Midbrain (tissue), 1 donor: Measurements from ENCODE around the gene SPEM2.

Experiments
- DNase-seq: peaks from one replicate; lab custom pipeline; 2025; lab: John Stamatoyannopoulos, UW

The SPEM2 gene

GRCh38 chr17:7421186-7421585, 4.2 kb upstream of the SPEM2 start:
- no peak for DNase-seq

- no peak for DNase-seq
Observed at GRCh38 chr17:7423679-7424078, 1.7 kb upstream of the SPEM2 start.

GRCh38 chr17:7425756-7426155, 340 bp downstream of the SPEM2 start:
- DNase-seq = no peak

GRCh38 chr17:7426203-7426863, 917 bp downstream of the SPEM2 start:
- DNase-seq = no peak

GRCh38 chr17:7426896-7427489, 1.6 kb downstream of the SPEM2 start:
- DNase-seq = no peak

- DNase-seq = no peak
Observed at GRCh38 chr17:7427549-7427948, 2.1 kb downstream of the SPEM2 start.

GRCh38 chr17:7428557-7428956, 3.1 kb downstream of the SPEM2 start, which contains the start of gene SPEM3:
TSS of gene SPEM3 (plus strand) at chr17:7428857. CDS start at chr17:7428903, 46 bp downstream.
- no peak for DNase-seq

- DNase-seq = no peak
Observed at GRCh38 chr17:7429722-7430121, 4.3 kb downstream of the SPEM2 start.

- no peak for DNase-seq
Observed at GRCh38 chr17:7431231-7431630, 5.8 kb downstream of the SPEM2 start.

GRCh38 chr17:7432296-7432695, 6.9 kb downstream of the SPEM2 start:
- DNase-seq = no peak

- no peak for DNase-seq
Observed at GRCh38 chr17:7435676-7436555, 10.5 kb downstream of the SPEM2 start.

- peak; percentile 84 for DNase-seq
Observed at GRCh38 chr17:7436556-7437368, 11.3 kb downstream of the SPEM2 start.

- DNase-seq = no peak
Observed at GRCh38 chr17:7437369-7437863, 12.0 kb downstream of the SPEM2 start.

GRCh38 chr17:7437950-7438614, 12.7 kb downstream of the SPEM2 start:
- peak; percentile 67 for DNase-seq

GRCh38 chr17:7438656-7439460, 13.4 kb downstream of the SPEM2 start:
- no peak for DNase-seq

- DNase-seq = no peak
Observed at GRCh38 chr17:7439462-7440112, 14.2 kb downstream of the SPEM2 start, which contains the start of gene FGF11. TSS of gene FGF11 (plus strand) at chr17:7439512. CDS start at chr17:7439621, 109 bp downstream.

GRCh38 chr17:7440113-7440833, 14.9 kb downstream of the SPEM2 start:
- DNase-seq = no peak

- peak; percentile 21 for DNase-seq
Observed at GRCh38 chr17:7440834-7441195, 15.4 kb downstream of the SPEM2 start.

- no peak for DNase-seq
Observed at GRCh38 chr17:7441266-7441665, 15.8 kb downstream of the SPEM2 start.
